ENCODE measurements around the gene PID1. TPM values are rescaled to one million over a fixed set of nuclear protein-coding genes. Genes with fewer than 3 reads are reported as not detected.

Gene PID1
- total and polyA plus RNA-seq, 2 donors (not counting 1 experiment from before 2014, with no cell fraction given), result 0.10 TPM; not detected in 1

GRCh38 chr2:229265727-229266126 is 5.4 kb downstream of the PID1 start:
- Histone ChIP-seq H3K9ac (ENCODE audit: low read length) (no peak overlapping the region), H3K79me2 (ENCODE audit: control insufficient read depth, insufficient read depth, low read length) (no peaks in the 10 kb centered on the region), H3K4me3 (ENCODE audit: control extremely low read depth in 1 of 5, extremely low read depth in 1 of 5, insufficient read depth in 1 of 5, low read depth in 2 of 5, low read length in 4 of 5) (no peak overlapping the region), H4K20me1 (ENCODE audit: control insufficient read depth, insufficient read depth, low read length, poor library complexity, severe bottlenecking) (no peaks in the 10 kb centered on the region), H3K9me3 (ENCODE audit: control extremely low read depth in 1 of 3, control insufficient read depth in 2 of 3, insufficient read depth in 1 of 3, low read length in 2 of 3) (peaks cover 0 to 6% (median 0%) of the 10 kb centered on the region in 3 donors), H3K27me3 (replicated peaks in 1 of 4; ENCODE audit: control extremely low read depth in 1 of 4, control insufficient read depth in 3 of 4, insufficient read depth in 4 of 4, low read length in 3 of 4) (peaks cover 0 to 11% (median 0%) of the 10 kb centered on the region in 4 experiments), H3K27ac (ENCODE audit: low read length in 2 of 2) (no peak overlapping the region), H3K36me3 (replicated peaks in 1 of 2; ENCODE audit: control extremely low read depth in 1 of 2, control insufficient read depth in 1 of 2, extremely low read depth in 1 of 2, insufficient read depth in 2 of 2, low read length in 1 of 2) (no peaks in the 10 kb centered on the region), H3K4me1 (ENCODE audit: control insufficient read depth in 2 of 2, insufficient read depth in 2 of 2, low read length in 2 of 2) (no peaks in the 10 kb centered on the region), H3K4me2 (replicated peaks; ENCODE audit: low read depth, low read length, poor library complexity, severe bottlenecking) (no peak overlapping the region), H2AFZ (ENCODE audit: insufficient read depth, low read depth, low read length, poor library complexity, severe bottlenecking) (no peak overlapping the region)
- no peak for TF ChIP-seq EZH2 (IDR thresholded peaks at IDR 0.05; ENCODE audit: borderline replicate concordance, insufficient read depth, low read depth, low read length, poor library complexity, severe bottlenecking)
- TF ChIP-seq CTCF (IDR thresholded peaks at IDR 0.05), result no peak
- POLR2A ChIA-PET, result no interaction called here
- H3K27me3 Mint-ChIP-seq, result peaks cover 12% of the 10 kb centered on the region
- no peak overlapping the region for H3K27ac Mint-ChIP-seq
- 86% methylated on average over 1 of the region's 4 CpGs for WGBS (ENCODE audit: insufficient coverage)
- H3K4me3 Mint-ChIP-seq, result no peak overlapping the region
- peaks cover 1% of the 10 kb centered on the region for H3K9me3 Mint-ChIP-seq (ENCODE audit: insufficient read depth)
- DNase-seq, result no peak
- no peak for ATAC-seq (ENCODE audit: low read depth)
- intact Hi-C loops (cut with micrococcal nuclease), result no loop called here
- no peaks in the 10 kb centered on the region for H3K4me1 Mint-ChIP-seq
- CTCF ChIA-PET, result no interaction called here

- no peak for ATAC-seq (ENCODE audit: low read depth)
- ChIA-PET CTCF (interaction anchor here (1.1 kb wide), 1 partner anchor 20 kb away, joined by 3 read pairs; no protein-coding TSS in a partner anchor), POLR2A (no interaction called here)
- WGBS (ENCODE audit: insufficient coverage), result no CpG with 5 or more reads among the region's 1 CpG
- no peaks in the 10 kb centered on the region for H4K20me1 ChIP-seq (ENCODE audit: control insufficient read depth, insufficient read depth, low read length, poor library complexity, severe bottlenecking)
- no peaks in the 10 kb centered on the region for H3K36me3 ChIP-seq (replicated peaks in 1 of 2; ENCODE audit: control extremely low read depth in 1 of 2, control insufficient read depth in 1 of 2, extremely low read depth in 1 of 2, insufficient read depth in 2 of 2, low read length in 1 of 2)
- Mint-ChIP-seq H3K9me3 (ENCODE audit: insufficient read depth) (peaks cover 4% of the 10 kb centered on the region), H3K27ac (no peak overlapping the region), H3K4me1 (no peaks in the 10 kb centered on the region), H3K27me3 (no peaks in the 10 kb centered on the region), H3K4me3 (no peak overlapping the region)
- no peak overlapping the region for H2AFZ ChIP-seq (ENCODE audit: insufficient read depth, low read depth, low read length, poor library complexity, severe bottlenecking)
- DNase-seq, result no peak
- no peaks in the 10 kb centered on the region for H3K4me1 ChIP-seq (ENCODE audit: control insufficient read depth in 2 of 2, insufficient read depth in 2 of 2, low read length in 2 of 2)
- H3K27ac ChIP-seq (ENCODE audit: low read length in 2 of 2), result no peak overlapping the region
- intact Hi-C loops (cut with micrococcal nuclease), result no loop called here
- H3K9me3 ChIP-seq (ENCODE audit: control extremely low read depth in 1 of 3, control insufficient read depth in 2 of 3, insufficient read depth in 1 of 3, low read length in 2 of 3), result peaks cover 0 to 6% (median 1%) of the 10 kb centered on the region in 3 donors
- H3K4me2 ChIP-seq (replicated peaks; ENCODE audit: low read depth, low read length, poor library complexity, severe bottlenecking), result no peak overlapping the region
- H3K79me2 ChIP-seq (ENCODE audit: control insufficient read depth, insufficient read depth, low read length), result no peaks in the 10 kb centered on the region
- H3K9ac ChIP-seq (ENCODE audit: low read length), result no peak overlapping the region
- H3K4me3 ChIP-seq (ENCODE audit: control extremely low read depth in 1 of 5, extremely low read depth in 1 of 5, insufficient read depth in 1 of 5, low read depth in 2 of 5, low read length in 4 of 5), result no peak overlapping the region
- H3K27me3 ChIP-seq (replicated peaks in 1 of 4; ENCODE audit: control extremely low read depth in 1 of 4, control insufficient read depth in 3 of 4, insufficient read depth in 4 of 4, low read length in 3 of 4), result no peaks in the 10 kb centered on the region
- TF ChIP-seq EZH2 (IDR thresholded peaks at IDR 0.05; ENCODE audit: borderline replicate concordance, insufficient read depth, low read depth, low read length, poor library complexity, severe bottlenecking) (no peak), CTCF (IDR thresholded peaks at IDR 0.05) (no peak)
Observed at GRCh38 chr2:229261599-229261998, 9.5 kb downstream of the PID1 start.
